Measurements from ENCODE around the gene GPR3. TPM values are rescaled to one million over a fixed set of nuclear protein-coding genes. Genes with fewer than 3 reads are reported as not detected.

Gene GPR3
- total RNA-seq, 1 experiment from 2014 or later = 4.7 TPM

GRCh38 chr1:27346991-27347624 is 45.3 kb upstream of the GPR3 start:
- intact Hi-C loops (cut with micrococcal nuclease) = no loop called here
- Histone ChIP-seq H3F3A (ENCODE audit: low read length, unreplicated experiment) (no peaks in the 10 kb centered on the region), H3K36me3 (ENCODE audit: low read depth, low read length) (no peaks in the 10 kb centered on the region), H2AFZ (ENCODE audit: low read length) (no peak overlapping the region), H3K27ac (ENCODE audit: low read length) (no peak overlapping the region), H3K4me3 (ENCODE audit: low read length) (no peak overlapping the region), H3K9ac (ENCODE audit: low read length) (no peak overlapping the region), H3K9me2 (replicated peaks; ENCODE audit: low read length) (no peaks in the 10 kb centered on the region), H3K9me3 (ENCODE audit: low read length) (no peaks in the 10 kb centered on the region), H3K79me2 (ENCODE audit: low read length) (peaks cover 21% of the 10 kb centered on the region), H3K4me1 (ENCODE audit: insufficient read depth, low read length) (peaks cover 35% of the 10 kb centered on the region), H3K27me3 (ENCODE audit: low read length) (no peaks in the 10 kb centered on the region), H4K20me1 (ENCODE audit: low read length) (no peaks in the 10 kb centered on the region), H3K4me2 (ENCODE audit: low read length) (0 out of 2 replicates have a peak overlapping the region, but pooled peaks have one; percentile 15)
- CTCF ChIA-PET = no interaction called here
- DNase-seq (peak; percentile 51), ATAC-seq (no peak)
- POLR2A ChIA-PET (ENCODE audit: unreplicated experiment) = no interaction called here
- BruUV-seq (replicated peaks) = no TSS peak
- TF ChIP-seq EZH2 (IDR thresholded peaks at IDR 0.05; ENCODE audit: low read length, unreplicated experiment) = no peak
- no peak for TF ChIP-seq EZH2phosphoT487 (IDR thresholded peaks at IDR 0.05; ENCODE audit: borderline replicate concordance, low read length)
- TF ChIP-seq, protein P1, sequence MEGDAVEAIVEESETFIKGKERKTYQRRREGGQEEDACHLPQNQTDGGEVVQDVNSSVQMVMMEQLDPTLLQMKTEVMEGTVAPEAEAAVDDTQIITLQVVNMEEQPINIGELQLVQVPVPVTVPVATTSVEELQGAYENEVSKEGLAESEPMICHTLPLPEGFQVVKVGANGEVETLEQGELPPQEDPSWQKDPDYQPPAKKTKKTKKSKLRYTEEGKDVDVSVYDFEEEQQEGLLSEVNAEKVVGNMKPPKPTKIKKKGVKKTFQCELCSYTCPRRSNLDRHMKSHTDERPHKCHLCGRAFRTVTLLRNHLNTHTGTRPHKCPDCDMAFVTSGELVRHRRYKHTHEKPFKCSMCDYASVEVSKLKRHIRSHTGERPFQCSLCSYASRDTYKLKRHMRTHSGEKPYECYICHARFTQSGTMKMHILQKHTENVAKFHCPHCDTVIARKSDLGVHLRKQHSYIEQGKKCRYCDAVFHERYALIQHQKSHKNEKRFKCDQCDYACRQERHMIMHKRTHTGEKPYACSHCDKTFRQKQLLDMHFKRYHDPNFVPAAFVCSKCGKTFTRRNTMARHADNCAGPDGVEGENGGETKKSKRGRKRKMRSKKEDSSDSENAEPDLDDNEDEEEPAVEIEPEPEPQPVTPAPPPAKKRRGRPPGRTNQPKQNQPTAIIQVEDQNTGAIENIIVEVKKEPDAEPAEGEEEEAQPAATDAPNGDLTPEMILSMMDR (conservative IDR thresholded peaks at IDR 0.05; ENCODE audit: low read depth, low read length) = no peak

GRCh38 chr1:27348861-27349783 is 43.3 kb upstream of the GPR3 start:
- peak; percentile 90 for DNase-seq
- intact Hi-C loops (cut with micrococcal nuclease) = loop anchor here (1.0 kb wide), 1 partner anchor 8 kb away; no protein-coding TSS in a partner anchor
- Histone ChIP-seq H2AFZ (ENCODE audit: low read length) (peak overlapping the region; percentile 82), H3K9me3 (ENCODE audit: low read length) (no peaks in the 10 kb centered on the region), H3K9me2 (replicated peaks; ENCODE audit: low read length) (no peaks in the 10 kb centered on the region), H4K20me1 (ENCODE audit: low read length) (no peaks in the 10 kb centered on the region), H3K36me3 (ENCODE audit: low read depth, low read length) (no peaks in the 10 kb centered on the region), H3K79me2 (ENCODE audit: low read length) (peaks cover under 1% of the 10 kb centered on the region; the same call in 1 of the 2 replicates), H3K4me1 (ENCODE audit: insufficient read depth, low read length) (peaks cover 16% of the 10 kb centered on the region), H3K4me3 (ENCODE audit: low read length) (peak overlapping the region; percentile 71), H3K9ac (ENCODE audit: low read length) (peak overlapping the region; percentile 69), H3K27me3 (ENCODE audit: low read length) (no peaks in the 10 kb centered on the region), H3K27ac (ENCODE audit: low read length) (peak overlapping the region; percentile 60), H3F3A (ENCODE audit: low read length, unreplicated experiment) (no peaks in the 10 kb centered on the region), H3K4me2 (ENCODE audit: low read length) (peak overlapping the region; percentile 96)
- CTCF ChIA-PET = interaction anchor here (0.5 to 0.7 kb wide), 3 partner anchors 50 to 114 kb away, joined by 3 to 4 read pairs (median 4); partner anchors contain the start of gene WDTC1
- BruUV-seq (replicated peaks) = TSS peak; percentile 40
- TF ChIP-seq EZH2phosphoT487 (IDR thresholded peaks at IDR 0.05; ENCODE audit: borderline replicate concordance, low read length) (no peak), EZH2 (IDR thresholded peaks at IDR 0.05; ENCODE audit: low read length, unreplicated experiment) (no peak)
- TF ChIP-seq, protein P1 (conservative IDR thresholded peaks at IDR 0.05; ENCODE audit: low read depth, low read length) = no peak
- POLR2A ChIA-PET (ENCODE audit: unreplicated experiment) = interaction anchor here (0.7 kb wide), 1 partner anchor 18 kb away, joined by 11 read pairs; the partner anchor contains the start of gene MAP3K6
- peak; percentile 81 for ATAC-seq

Data from PC-3 (cell line).